Fibroblast of skin of scalp (primary cell): ENCODE results near the gene WDTC1.
"Not testable (repeated sequence)": the region's sequence is repeated elsewhere in the genome, so short reads cannot be mapped to it uniquely, and the experiment has no call there.

Experiments used
- DNase-seq: peaks from one replicate; pipeline ENCODE4 v3.0.0-alpha.2; 2013

Gene WDTC1

DNA sequence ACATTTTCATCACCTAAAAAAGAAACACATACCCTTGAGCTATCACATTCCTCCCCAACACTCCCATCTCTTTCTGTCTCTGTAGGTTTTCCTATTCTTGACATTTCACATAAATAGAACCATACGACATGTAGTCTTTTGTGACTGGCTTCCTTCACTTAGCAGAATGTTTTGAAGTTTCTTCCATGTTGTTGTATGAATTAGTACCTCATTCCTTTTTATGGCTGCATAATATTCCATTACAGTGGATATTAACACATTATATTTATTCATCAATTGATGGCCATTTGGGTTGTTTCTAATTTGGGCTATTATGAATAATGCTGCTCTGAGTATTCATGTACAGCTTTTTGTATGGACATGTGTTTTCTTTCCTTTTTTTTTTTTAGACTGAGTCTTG lies 11.8 kb downstream of the WDTC1 start:
- no peak for DNase-seq

DNA sequence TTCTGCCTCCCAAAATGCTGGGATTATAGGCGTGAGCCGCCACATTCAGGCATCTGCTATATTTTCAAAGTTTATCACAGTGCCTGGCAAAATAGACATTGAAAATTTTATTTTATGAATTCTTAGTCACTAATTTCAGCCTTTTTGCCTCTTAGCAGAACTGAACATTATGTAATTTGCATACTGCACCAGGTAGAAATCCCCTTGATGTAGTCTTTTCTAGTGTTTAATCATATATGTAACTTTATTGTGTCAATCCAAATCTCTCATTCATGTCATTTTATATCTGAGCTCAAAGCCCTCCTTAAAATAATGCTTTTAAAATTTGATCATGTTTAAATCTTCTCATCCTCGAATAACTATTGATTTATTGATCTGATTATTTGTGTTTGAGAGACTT lies 19.2 kb downstream of the WDTC1 start:
- no peak for DNase-seq

DNA sequence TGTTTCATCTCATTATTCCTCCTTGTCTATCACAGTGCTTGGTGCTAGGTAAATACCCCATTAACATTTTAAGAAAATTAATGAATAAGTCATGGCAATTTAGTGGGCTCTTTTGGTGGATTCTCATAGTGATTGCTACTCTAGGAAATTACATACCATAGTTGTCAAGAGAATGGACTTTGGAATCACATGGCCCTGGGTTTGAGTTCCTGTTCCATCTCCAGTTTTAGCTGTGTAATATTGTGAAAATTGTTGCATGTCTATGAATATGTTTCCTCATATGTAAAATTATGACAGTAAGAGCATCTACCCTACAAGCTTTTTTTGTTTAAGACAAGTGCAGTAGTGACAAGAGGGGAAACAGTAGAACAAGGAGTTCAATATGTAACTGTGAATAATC lies 20.7 kb downstream of the WDTC1 start:
- DNase-seq: no peak

DNA sequence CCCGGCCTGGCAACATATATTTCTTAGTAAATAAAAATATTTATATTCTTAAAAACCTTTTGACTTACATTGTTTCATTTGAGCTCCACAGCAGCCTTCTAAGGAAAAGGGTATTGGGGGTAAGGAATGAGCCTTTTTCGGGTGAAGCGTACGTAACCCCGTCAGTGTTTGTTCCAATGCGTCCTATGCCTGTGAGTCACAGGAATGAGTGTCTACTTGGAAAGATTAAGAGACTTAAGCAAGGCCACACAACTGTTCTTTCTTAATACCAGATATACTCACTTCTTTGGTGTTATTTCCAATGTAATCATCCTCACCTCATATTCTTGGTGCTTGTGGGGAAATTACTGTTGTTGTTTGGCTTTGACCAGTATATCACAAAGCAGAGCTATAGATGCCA lies 22.7 kb downstream of the WDTC1 start:
- DNase-seq: no peak

DNA sequence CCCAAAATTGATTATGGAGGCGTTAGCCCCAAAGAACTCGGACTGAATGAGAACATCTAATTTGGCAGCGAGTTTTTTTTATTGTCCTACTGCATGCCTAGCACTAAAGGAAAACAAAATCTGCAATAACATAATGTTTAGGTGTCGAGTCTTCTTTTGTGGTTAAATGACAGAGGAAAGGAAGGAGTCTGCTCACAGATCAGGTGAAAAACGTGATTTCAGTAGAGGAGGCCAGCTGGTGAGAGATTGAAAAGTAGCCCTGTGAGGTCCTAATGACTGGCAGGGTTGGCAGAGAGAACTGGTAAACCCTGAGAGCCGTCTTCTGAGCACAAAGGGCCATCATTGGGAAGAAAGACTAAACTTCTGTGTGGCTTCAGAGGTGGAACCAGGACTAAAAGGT lies 24.2 kb downstream of the WDTC1 start:
- no peak for DNase-seq

DNA sequence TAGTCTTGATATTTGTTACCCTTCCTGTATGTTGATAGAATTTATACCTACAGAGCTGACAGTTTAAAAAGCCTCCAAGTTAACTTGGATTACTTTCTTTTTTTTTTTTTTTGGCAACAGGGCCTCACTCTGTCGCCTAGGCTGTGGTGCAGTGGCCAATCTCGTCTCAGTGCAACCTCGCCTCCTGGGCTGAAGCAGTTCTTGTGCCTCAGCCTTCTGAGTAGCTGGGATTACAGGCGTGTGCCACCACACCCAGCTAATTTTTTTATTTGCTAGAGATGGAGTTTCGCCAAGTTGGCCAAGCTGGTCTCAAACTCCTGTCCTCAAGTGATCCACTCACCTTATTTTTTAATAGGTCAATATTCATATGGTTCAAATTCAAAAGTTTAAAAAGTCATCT lies 32.7 kb downstream of the WDTC1 start:
- DNase-seq: no peak

DNA sequence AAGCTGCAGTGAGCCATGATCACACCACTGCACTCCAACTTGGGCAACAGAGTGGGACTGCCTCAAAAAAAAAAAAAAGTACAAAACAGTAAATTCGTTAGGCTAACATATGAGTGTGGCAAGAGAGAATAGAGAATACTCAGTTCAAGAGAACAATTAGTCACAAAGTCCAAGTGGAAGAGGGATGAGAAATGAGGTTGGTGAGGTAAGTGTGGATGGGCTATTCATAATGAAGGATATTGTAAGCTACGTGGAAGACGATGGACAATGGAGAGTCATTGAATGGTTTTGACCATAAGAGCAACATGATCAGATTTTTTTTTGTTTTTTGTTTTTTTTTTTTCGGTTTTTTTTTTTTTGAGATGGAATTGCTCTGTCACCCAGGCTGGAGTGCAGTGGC lies 34.8 kb downstream of the WDTC1 start:
- DNase-seq: no peak

DNA sequence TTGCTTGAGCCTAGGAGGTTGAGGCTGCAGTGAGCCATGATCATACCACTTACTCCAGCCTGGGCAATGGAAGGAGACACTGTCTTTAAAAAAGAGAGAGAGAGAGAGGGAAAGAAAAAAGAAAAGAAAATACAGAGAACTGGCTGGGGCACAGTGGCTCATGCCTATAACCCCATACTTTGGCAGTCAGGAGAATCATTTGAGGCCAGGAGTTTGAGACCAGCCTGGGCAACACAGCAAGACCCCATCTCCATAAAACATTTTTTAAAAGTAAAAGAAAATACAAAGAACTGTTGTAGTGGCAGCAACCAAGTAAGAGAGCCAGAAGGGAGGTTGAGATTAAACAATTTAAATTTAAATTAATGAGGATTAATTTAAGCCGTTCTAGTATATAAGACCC lies 39.8 kb downstream of the WDTC1 start:
- DNase-seq: no peak

DNA sequence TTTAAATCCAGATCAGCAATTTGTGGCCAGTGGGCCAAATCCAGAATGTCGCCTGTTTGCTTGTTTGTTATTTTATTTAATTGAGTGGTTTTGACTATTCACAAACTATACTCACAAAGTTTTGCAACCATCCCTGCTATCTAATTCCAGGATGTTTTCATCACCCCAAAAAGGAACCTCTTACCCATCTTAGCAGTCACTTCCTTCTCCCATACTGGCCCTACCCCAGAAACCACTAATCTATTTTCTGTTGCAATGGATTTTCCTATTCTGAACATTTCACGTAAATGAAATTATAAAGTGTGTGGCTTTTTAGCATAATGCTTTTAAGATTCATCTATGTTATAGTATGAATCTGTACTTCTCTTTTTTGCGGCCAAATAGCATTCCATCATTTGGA lies 41.3 kb downstream of the WDTC1 start:
- DNase-seq: no peak

DNA sequence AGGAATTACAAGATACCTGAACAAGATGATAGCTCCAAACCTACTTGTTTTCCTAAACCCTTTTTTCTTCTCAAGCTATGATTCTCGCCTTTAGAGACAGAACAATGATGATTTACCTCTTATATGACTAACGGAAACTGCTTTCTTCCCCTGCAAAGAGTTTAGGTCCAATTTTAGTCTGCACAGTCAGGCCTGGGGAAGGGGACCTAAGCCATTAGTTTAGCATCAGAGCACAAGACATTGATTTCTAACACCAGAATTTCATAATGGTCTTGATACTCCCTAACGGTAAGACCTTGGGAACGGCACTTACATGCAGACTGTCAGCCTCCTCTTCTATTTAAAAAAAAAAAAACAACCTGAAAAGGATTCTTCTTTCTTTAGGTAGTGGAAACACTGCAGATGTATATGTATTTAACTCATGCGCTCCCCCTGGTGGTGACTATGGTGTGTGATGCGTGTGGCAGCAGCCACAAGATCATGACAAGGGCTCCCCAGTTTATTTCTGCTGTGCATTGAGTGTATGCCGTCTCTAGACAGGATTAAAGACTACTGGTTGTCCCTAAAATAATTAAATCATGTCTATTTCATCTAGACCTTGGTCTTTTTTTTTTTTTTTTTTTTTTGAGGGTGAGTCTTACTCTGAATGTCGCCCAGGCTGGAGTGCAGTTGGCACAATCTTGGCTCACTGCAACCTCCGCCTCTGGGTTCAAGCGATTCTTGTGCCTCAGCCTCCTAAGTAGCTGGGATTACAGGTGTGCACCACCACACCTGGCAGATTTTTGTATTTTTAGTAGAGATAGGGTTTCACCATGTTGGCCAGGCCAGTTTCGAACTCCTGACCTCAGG lies 50.2 kb downstream of the WDTC1 start:
- DNase-seq: peak; percentile 77

DNA sequence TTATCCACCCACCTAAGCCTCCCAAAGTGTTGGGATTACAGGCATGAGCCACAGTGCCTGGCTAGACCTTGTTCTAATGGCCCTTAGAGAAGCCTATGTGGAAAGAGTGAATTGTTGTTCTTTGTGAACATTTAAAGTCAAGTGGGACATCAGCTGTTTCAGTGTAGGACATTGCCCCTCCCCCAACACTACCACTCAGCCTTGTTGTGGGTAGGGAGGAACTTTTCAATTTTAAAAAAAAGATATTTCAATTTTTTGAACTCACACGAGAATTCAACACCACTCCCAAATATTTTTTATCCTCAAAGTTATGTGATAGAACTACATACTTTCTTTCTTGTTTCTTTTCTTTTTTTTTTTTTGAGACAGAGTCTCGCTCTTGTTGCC lies 50.8 kb downstream of the WDTC1 start:
- no peak for DNase-seq

DNA sequence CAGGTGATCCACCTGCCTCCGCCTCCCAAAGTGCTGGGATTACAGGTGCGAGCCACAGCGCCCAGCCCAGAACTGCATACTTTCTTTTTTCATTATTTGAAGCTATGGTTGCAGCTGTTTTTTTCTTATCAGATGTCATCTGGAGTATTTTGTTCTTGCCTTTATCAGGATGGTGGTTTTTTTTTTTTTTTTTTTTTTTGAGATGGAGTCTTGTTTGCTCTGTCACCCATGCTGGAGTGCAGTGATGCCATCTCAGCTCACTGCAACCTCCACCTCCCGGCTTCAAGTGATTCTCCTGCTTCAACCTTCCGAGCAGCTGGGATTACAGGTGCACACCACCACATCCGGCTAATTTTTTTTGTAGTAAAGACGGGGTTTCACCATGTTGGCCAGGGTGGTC lies 51.4 kb downstream of the WDTC1 start:
- DNase-seq: not testable (repeated sequence)

DNA sequence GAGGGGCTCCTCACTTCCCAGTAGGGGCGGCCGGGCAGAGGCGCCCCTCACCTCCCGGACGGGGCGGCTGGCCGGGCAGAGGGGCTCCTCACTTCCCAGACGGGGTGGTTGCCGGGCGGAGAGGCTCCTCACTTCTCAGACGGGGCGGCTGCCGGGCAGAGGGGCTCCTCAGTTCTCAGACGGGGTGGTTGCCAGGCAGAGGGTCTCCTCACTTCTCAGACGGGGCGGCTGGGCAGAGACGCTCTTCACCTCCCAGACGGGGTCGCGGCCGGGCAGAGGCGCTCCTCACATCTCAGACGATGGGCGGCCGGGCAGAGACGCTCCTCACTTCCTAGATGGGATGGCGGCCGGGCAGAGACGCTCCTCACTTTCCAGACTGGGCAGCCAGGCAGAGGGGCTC lies 54.7 kb downstream of the WDTC1 start:
- DNase-seq: not testable (repeated sequence)

DNA sequence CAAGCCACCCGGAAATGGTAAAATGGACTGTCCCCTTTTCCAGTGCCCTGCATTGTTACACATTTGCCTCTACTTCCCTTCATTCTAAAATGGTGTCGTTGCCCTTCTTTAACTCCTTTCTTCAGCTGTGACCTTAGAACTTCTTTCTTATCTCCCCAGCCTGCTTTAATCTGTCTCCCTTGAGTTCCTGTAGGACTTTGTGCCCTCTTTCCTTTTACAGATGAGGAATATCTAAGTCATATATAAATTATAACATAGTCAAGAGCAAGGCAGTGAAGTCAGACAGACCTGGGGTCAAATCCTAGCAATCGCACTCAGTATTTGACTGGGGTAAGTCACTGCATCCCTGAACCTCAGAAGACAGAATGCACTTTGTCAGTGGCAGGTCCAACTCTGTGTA lies 56.1 kb downstream of the WDTC1 start:
- DNase-seq: no peak

DNA sequence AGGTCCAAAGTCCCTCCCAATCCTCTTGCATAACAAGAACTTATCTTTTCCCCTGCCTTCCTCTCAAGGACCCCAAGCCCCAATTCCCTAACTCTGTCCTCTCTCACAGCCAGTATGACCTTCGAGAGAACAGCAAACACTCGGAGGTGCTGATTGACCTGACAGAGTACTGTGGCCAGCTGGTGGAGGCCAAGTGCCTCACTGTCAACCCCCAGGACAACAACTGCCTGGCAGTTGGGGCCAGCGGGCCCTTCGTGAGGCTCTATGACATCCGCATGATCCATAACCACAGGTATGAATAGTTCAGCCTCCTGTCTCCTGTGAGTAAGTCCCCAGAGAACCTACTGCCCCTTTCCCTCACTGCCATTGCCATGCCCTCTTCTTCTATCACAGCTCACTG lies 57.7 kb downstream of the WDTC1 start:
- DNase-seq: peak; percentile 12

DNA sequence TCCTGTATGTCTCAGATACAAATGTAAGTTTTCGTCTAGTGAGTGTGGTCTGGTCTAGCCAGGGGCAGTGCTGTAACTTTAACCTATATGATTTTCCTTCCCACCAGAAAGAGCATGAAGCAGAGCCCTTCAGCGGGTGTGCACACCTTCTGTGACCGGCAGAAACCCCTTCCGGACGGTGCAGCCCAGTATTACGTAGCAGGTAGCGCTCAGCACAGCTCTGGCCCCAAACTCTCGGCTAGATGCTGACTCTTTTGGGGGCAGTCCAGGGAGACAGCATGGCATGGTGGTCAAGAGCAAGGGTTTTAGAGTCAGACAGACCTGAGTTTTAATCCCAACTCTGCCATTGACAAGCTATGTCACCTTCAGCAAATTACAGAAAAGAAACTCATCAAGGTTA lies 59.5 kb downstream of the WDTC1 start:
- no peak for DNase-seq

DNA sequence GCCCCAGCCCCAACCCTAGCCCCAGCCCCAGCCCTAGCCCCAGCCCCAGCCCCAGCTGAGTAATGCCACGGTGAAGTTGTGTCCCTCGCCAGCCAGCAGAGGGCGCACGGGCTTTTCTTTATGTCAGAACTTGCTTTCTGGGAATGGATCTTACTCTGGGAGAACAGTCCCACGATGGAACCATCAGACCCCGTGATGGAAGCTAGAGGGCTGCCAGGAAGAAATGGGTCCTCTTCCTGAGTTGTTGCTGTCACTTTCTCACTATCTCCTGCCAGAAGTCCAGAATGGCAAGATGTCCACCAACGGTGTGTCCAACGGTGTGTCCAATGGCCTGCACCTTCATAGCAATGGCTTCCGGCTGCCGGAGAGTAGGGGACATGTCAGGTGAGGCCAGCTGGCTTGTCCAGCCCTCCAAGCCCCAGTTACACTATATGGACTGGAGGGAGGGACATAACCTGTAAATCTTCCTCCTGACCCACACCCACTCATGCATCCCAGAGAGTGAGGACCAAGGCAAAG lies 62.4 kb downstream of the WDTC1 start:
- DNase-seq: peak; percentile 68

DNA sequence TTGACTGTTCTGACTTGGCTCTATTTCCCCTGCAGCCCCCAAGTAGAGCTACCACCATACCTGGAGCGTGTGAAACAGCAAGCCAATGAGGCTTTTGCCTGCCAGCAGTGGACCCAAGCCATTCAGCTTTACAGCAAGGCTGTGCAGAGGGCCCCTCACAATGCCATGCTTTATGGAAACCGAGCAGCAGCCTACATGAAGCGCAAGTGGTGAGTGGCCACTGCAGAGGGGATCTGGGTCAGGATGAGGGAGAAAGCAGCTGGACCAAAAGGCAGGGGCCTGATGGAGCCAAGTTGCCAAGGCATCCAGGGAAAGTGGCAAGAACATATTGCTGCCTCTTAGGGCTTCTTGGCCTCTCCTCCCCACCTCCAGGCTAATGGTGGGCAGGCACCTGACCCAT lies 63.5 kb downstream of the WDTC1 start:
- no peak for DNase-seq

DNA sequence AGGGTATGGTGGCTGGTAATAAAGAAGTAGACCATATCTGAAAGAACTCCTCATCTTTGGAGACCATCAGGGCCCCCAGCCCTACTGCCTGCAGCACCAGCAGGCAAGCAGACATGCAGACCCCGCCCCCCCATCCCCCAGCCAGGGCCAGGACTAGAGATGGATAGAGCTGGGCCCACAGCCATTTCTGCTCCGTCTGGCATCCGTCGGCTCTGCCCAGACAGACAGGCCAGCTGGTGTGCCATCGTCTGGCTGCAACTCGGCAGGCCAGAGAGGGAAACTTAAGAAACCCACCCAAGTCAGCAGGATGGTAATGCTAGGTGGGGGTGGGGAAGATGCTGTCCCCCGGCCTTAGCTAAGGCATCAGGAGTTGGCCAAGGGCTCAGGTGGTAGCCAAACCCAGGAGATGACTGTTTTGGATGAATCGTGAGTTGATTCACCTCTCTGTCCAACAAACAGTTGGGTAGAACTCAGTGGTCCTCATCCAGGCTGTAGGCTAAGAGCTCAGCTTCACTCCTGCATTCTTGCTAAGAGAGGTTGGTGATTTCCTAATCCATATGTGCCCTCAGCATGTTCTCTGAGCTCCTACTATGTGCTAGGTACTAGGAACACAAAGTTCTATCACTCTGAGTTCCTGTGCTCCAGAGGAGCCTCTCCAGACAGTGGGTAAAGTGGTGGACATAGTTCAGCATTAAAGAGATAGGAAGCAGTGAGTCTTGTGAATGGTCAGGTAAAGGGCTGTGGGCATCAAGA lies 64.4 kb downstream of the WDTC1 start:
- DNase-seq: no peak

DNA sequence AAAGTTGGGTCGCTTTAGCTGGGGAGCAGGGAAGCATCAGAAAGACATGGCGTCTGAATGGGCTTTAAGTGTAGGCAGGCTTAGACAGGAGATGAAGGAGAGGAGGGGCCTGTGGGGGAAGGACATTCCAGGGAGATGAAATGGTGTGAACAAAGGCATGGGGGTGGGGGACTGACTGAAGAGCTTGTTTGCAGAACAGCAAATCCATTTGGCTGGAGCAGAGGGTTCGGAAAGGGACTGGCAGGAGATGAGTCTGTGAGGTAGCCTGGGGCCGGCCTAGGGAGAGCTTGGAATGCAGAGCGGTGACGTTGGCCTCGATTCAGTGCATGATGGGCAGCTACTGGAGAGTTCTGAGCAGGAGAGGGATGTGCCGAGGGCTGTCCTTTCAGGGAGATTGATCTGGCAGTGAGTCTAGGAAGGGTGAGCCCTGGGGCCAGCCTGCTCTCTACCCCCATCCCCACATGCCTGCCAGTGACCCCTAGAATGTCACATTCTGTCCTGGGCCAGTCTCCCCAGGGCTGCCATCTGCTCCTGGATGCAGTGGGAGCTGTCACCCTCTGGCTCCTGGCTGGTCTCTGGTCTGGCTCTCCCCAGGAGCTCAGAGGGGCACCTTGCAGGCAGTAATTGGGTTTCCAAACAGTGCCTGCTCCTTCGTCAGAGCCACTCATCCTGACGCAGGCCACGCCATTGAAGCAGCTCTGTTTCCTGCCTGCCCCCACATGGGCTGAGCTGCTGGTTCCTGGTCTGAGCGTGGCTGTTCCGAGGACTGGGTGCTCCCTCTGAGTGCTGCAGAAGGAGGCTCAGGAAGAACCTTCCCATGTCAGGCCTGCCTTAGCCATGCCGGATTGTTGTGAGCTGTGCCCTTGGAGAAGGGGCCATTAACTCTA lies 65.2 kb downstream of the WDTC1 start:
- peak; percentile 100 for DNase-seq

DNA sequence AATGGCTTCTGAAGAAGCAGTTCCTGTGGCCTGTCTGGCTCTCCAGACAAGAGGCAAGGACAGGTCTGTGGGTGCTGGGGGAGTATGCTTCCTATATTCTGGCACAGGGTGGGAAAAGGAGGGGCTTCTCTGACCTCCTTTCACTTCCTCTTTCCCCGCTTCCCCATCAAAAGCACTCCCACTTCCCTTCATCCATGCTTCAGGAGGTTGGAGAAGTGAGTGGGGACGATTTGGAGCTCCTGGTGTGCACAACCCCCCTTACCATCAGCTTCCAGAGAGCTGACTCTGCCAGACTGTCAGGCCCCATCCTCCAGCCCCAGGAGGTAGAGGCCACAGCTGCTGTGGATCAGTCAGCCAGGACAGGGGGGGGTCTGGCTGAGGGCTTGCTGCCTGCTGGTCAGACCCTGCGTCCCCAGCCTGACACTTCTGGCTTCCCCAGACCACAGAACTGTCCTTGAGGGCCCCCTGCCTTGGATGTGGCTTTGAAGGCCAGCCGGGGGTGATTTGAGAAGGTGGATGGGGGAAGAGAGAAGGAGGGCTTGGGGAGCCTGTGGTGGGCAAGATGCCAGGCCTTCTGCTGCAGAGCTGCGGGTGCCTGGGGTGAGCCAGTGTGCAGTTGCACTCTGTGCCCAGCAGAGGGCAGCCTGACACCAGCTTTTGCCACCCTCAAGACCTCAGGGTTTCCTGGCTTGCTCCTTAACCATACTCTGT lies 66.1 kb downstream of the WDTC1 start:
- DNase-seq: peak; percentile 95

DNA sequence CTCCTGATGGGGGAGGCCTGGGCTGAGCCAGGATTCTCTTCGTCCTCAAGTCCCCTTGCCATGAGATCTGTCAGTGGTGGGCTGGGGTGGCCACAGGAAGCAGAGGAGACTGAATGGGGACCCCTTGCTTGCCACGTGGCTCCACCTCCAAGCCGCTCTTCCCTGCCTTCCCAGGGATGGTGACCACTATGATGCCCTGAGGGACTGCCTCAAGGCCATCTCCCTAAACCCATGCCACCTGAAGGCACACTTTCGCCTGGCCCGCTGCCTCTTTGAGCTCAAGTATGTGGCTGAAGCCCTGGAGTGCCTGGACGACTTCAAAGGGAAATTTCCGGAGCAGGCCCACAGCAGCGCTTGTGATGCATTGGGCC lies 66.6 kb downstream of the WDTC1 start:
- DNase-seq: no peak
